Measurements from ENCODE around the gene MAP1B.

MAP1B gene

GRCh38 chr5:72130351-72130761 lies 23.1 kb downstream of the MAP1B start:
- H3K4me3 Mint-ChIP-seq, result no peak overlapping the region
- no peaks in the 10 kb centered on the region for H3K9me3 Mint-ChIP-seq
- H3K4me1 Mint-ChIP-seq, result no peaks in the 10 kb centered on the region
- H3K27ac Mint-ChIP-seq, result no peak overlapping the region
- no peaks in the 10 kb centered on the region for H3K36me3 Mint-ChIP-seq
- no peak for DNase-seq (ENCODE audit: low spot score in 2 of 2)
- peaks cover 12% of the 10 kb centered on the region for H3K27me3 Mint-ChIP-seq
- ATAC-seq (ENCODE audit: low read depth), result no peak

DNA sequence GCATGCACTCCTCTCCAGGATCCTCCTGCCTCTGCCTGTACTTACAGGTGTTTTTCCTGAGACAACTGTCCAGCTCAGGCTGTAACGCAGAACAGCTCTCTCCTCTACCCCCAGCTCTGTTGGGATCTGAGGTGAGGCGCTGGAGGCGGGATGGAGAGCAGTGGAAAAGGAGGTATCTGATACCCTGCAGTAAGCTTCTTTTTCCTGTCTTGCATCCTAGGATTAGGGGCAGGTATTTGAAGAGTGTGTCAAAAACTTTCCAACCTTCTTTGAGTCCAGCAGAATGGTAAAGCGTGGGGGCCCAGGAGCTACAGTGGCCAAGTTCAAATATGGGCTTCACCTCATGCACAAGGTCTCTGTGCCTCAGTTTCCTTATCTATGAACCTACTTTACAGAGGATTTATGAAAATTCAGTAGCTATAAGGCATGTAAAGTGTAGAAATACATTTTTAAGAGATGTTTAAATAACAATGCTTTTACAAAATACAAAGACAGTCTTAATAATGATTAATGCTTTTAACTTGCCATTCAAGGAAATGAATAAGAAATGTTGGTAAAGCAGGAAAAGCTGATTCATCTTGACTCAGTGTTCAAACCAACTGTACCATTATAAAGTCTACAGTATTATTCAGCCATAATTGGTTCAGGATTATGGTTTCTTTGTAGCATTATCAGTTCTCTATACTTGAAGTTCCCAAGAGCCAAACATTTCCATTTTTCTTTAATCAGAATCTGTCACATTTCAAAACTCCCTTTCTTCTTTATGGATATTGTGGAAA lies 26.1 kb downstream of the MAP1B start:
- Mint-ChIP-seq H3K36me3 (no peaks in the 10 kb centered on the region), H3K27me3 (peaks cover 8% of the 10 kb centered on the region), H3K27ac (no peak overlapping the region), H3K4me1 (no peaks in the 10 kb centered on the region), H3K9me3 (no peaks in the 10 kb centered on the region), H3K4me3 (no peak overlapping the region)
- DNase-seq (ENCODE audit: low spot score in 2 of 2) (no peak), ATAC-seq (ENCODE audit: low read depth) (no peak)

- H3K27me3 Mint-ChIP-seq, result peaks cover 8% of the 10 kb centered on the region
- H3K36me3 Mint-ChIP-seq, result no peaks in the 10 kb centered on the region
- DNase-seq (ENCODE audit: low spot score in 2 of 2) (no peak), ATAC-seq (ENCODE audit: low read depth) (no peak)
- peaks cover 2% of the 10 kb centered on the region for H3K4me1 Mint-ChIP-seq
- H3K4me3 Mint-ChIP-seq, result no peak overlapping the region
- no peak overlapping the region for H3K27ac Mint-ChIP-seq
- no peaks in the 10 kb centered on the region for H3K9me3 Mint-ChIP-seq
These were observed 27.1 kb downstream of the MAP1B start for GRCh38 chr5:72134226-72134899.

DNA sequence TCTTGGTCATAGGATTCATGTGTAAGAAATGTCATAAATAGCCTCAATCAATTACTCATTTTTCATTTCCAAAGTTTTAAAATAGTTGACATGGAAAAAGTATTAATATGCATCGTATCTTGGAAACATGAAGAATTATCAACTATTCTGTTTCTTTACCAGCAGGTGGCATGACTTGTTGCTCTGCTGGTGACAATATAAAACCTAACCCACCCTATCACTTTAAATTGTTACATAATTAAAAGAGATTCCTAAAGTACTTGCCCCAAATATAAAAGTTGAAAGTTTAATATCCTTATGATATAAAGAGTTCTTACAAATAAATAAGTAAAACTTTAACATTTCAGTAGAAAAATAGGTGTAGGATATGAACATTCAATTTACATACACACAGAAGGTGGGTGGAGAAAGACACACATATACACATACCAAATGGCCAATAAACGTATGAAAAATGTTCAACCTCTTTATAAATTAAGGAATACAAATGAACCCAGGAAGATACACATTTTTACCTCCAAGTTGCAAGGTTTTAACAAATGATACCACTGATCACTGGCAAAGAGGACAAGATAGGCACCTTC lies 30.6 kb downstream of the MAP1B start:
- ATAC-seq (ENCODE audit: low read depth), result peak; percentile 56
- no peaks in the 10 kb centered on the region for H3K9me3 Mint-ChIP-seq
- H3K4me1 Mint-ChIP-seq, result peaks cover 2% of the 10 kb centered on the region
- H3K4me3 Mint-ChIP-seq, result no peak overlapping the region
- DNase-seq (ENCODE audit: low spot score in 2 of 2), result peak in 1 of 2 donors; percentile 11
- no peak overlapping the region for H3K27ac Mint-ChIP-seq
- peaks cover 3% of the 10 kb centered on the region for H3K27me3 Mint-ChIP-seq
- no peaks in the 10 kb centered on the region for H3K36me3 Mint-ChIP-seq

GRCh38 chr5:72138943-72139521 lies 31.8 kb downstream of the MAP1B start:
- Mint-ChIP-seq H3K27ac (no peak overlapping the region), H3K27me3 (peaks cover 3% of the 10 kb centered on the region), H3K4me3 (no peak overlapping the region), H3K36me3 (no peaks in the 10 kb centered on the region), H3K9me3 (no peaks in the 10 kb centered on the region), H3K4me1 (peaks cover 2% of the 10 kb centered on the region)
- DNase-seq (ENCODE audit: low spot score in 2 of 2) (no peak), ATAC-seq (ENCODE audit: low read depth) (no peak)

GRCh38 chr5:72140711-72141110 lies 33.4 kb downstream of the MAP1B start:
- DNase-seq (ENCODE audit: low spot score in 2 of 2), result no peak
- no peak for ATAC-seq (ENCODE audit: low read depth)
- peaks cover 3% of the 10 kb centered on the region for H3K27me3 Mint-ChIP-seq
- H3K9me3 Mint-ChIP-seq, result no peaks in the 10 kb centered on the region
- no peak overlapping the region for H3K27ac Mint-ChIP-seq
- H3K4me1 Mint-ChIP-seq, result peaks cover 2% of the 10 kb centered on the region
- H3K4me3 Mint-ChIP-seq, result no peak overlapping the region
- H3K36me3 Mint-ChIP-seq, result no peaks in the 10 kb centered on the region

GRCh38 chr5:72141440-72142355 lies 34.4 kb downstream of the MAP1B start:
- H3K36me3 Mint-ChIP-seq, result no peaks in the 10 kb centered on the region
- no peak overlapping the region for H3K4me3 Mint-ChIP-seq
- DNase-seq (ENCODE audit: low spot score in 2 of 2) (no peak), ATAC-seq (ENCODE audit: low read depth) (no peak)
- H3K27me3 Mint-ChIP-seq, result peaks cover 4% of the 10 kb centered on the region
- peaks cover 2% of the 10 kb centered on the region for H3K4me1 Mint-ChIP-seq
- no peak overlapping the region for H3K27ac Mint-ChIP-seq
- no peaks in the 10 kb centered on the region for H3K9me3 Mint-ChIP-seq

GRCh38 chr5:72144762-72145161 lies 37.5 kb downstream of the MAP1B start:
- H3K36me3 Mint-ChIP-seq, result no peaks in the 10 kb centered on the region
- no peak overlapping the region for H3K4me3 Mint-ChIP-seq
- no peak overlapping the region for H3K27ac Mint-ChIP-seq
- ATAC-seq (ENCODE audit: low read depth) (no peak), DNase-seq (ENCODE audit: low spot score in 2 of 2) (no peak)
- H3K9me3 Mint-ChIP-seq, result no peaks in the 10 kb centered on the region
- H3K27me3 Mint-ChIP-seq, result peaks cover 7% of the 10 kb centered on the region
- no peaks in the 10 kb centered on the region for H3K4me1 Mint-ChIP-seq

DNA sequence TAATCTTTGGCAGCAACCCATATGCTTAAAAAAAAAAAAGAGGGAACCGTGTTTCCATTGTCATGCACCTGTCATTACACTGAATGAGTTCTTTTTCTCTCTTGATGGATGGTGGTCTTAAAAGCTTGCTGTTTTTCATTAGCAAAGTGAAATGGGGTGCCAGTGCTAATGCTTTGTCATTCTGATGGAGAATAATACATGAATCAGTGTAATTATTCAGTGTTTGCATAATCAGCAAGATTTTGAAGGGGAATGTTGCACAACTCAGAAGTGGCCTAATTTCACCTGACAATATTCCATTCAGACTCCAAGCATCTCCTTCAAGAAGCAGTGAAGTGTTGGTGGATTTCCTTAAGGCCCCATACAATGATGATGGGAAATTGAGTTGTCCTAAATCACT lies 38.1 kb downstream of the MAP1B start:
- no peak for ATAC-seq (ENCODE audit: low read depth)
- no peak overlapping the region for H3K4me3 Mint-ChIP-seq
- no peak for DNase-seq (ENCODE audit: low spot score in 2 of 2)
- H3K4me1 Mint-ChIP-seq, result no peaks in the 10 kb centered on the region
- peaks cover 7% of the 10 kb centered on the region for H3K27me3 Mint-ChIP-seq
- no peak overlapping the region for H3K27ac Mint-ChIP-seq
- H3K9me3 Mint-ChIP-seq, result no peaks in the 10 kb centered on the region
- no peaks in the 10 kb centered on the region for H3K36me3 Mint-ChIP-seq

DNA sequence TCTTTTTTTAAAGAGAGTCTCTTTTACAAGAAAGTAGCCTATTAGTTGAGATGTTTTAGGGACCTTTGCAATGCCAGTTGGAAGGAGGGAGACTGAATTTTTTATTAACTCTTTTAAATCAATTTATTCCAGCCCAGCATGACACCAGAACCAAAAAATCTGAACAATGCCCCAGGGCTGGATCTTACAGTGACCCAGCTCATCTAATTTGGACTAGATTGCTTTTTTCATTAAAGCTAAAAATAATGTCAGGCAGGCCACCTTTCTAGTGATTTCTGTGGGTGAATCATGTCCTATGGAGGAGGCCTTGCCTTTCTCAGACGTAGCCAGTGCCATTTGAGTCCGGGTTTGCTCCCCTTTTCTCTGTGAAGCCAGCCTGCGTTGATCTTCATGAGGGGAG lies 38.8 kb downstream of the MAP1B start:
- no peaks in the 10 kb centered on the region for H3K9me3 Mint-ChIP-seq
- ATAC-seq (ENCODE audit: low read depth) (no peak), DNase-seq (ENCODE audit: low spot score in 2 of 2) (no peak)
- H3K4me3 Mint-ChIP-seq, result no peak overlapping the region
- H3K4me1 Mint-ChIP-seq, result no peaks in the 10 kb centered on the region
- no peaks in the 10 kb centered on the region for H3K36me3 Mint-ChIP-seq
- peaks cover 6% of the 10 kb centered on the region for H3K27me3 Mint-ChIP-seq
- no peak overlapping the region for H3K27ac Mint-ChIP-seq

GRCh38 chr5:72147569-72147968 lies 40.3 kb downstream of the MAP1B start:
- Mint-ChIP-seq H3K27ac (no peak overlapping the region), H3K9me3 (no peaks in the 10 kb centered on the region), H3K27me3 (peaks cover 4% of the 10 kb centered on the region), H3K4me3 (no peak overlapping the region), H3K4me1 (no peaks in the 10 kb centered on the region), H3K36me3 (no peaks in the 10 kb centered on the region)
- no peak for DNase-seq (ENCODE audit: low spot score in 2 of 2)
- no peak for ATAC-seq (ENCODE audit: low read depth)

DNA sequence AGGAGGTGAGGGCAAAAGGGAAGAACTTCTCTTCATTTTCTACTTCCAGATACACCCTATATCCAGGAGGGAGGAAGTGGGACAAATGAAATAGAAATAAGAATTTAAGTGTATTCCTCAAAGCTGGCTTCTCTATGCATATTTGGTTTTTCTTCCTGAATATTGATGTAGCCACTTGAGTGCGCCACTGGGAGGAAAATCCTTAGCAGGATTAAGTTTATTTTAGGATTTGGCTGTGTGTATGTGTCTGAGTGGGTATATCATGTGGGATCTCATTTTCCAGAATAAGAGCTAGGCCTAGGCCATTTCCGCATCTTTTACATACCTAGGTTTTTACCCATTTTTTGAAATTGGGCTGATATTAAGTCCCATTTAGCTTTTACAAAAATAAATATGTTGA lies 42.5 kb downstream of the MAP1B start:
- Mint-ChIP-seq H3K27ac (no peak overlapping the region), H3K9me3 (no peaks in the 10 kb centered on the region), H3K27me3 (peaks cover 4% of the 10 kb centered on the region), H3K4me1 (no peaks in the 10 kb centered on the region), H3K4me3 (no peak overlapping the region), H3K36me3 (no peaks in the 10 kb centered on the region)
- DNase-seq (ENCODE audit: low spot score in 2 of 2) (no peak), ATAC-seq (ENCODE audit: low read depth) (no peak)

DNA sequence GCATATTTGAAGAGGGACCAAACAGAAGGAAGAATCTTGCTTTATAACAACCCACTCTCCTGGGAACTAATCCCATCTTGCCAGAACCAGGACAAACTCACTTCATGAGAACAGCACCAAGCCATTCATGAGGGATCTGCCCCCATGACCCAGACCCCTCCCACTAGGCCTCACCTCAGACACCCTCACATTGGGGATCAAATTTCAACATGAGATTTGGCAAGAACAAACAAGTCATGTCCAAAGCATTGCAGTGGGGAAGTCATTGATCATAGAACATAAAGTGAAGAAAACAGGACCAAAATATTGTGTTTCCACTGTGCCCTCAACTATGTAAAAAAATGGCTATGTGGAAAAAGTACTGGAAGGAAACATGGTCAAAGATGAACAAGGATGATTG lies 43.9 kb downstream of the MAP1B start:
- Mint-ChIP-seq H3K27ac (no peak overlapping the region), H3K4me1 (no peaks in the 10 kb centered on the region), H3K36me3 (no peaks in the 10 kb centered on the region), H3K9me3 (no peaks in the 10 kb centered on the region), H3K4me3 (no peak overlapping the region), H3K27me3 (peaks cover 3% of the 10 kb centered on the region)
- no peak for DNase-seq (ENCODE audit: low spot score in 2 of 2)
- ATAC-seq (ENCODE audit: low read depth), result no peak

Data from memory B cell (primary cell).